ENCODE data around the gene LBH.
A peak's percentile ranks its signal among the peaks of the same experiment; 100 is the strongest.
"Not testable (repeated sequence)": the region's sequence is repeated elsewhere in the genome, so short reads cannot be mapped to it uniquely, and the experiment has no call there.

Gene LBH

GRCh38 chr2:30259827-30260679 lies 28.7 kb downstream of the LBH start:
- DNase-seq = no peak

- no peak for DNase-seq
Observed at GRCh38 chr2:30260941-30261340, 29.6 kb downstream of the LBH start.

- no peak for DNase-seq
Observed at GRCh38 chr2:30261695-30262211, 30.4 kb downstream of the LBH start.

GRCh38 chr2:30262716-30263309 lies 31.5 kb downstream of the LBH start:
- DNase-seq = no peak

- no peak for DNase-seq
Observed at GRCh38 chr2:30264274-30264673, 32.9 kb downstream of the LBH start.

- no peak for DNase-seq
Observed at GRCh38 chr2:30265052-30266015, 34.0 kb downstream of the LBH start.

GRCh38 chr2:30266051-30266621 lies 34.8 kb downstream of the LBH start:
- DNase-seq = peak; percentile 41

- DNase-seq = no peak
Observed at GRCh38 chr2:30266705-30267104, 35.4 kb downstream of the LBH start.

- DNase-seq = peak; percentile 51
Observed at GRCh38 chr2:30267161-30267975, 36.0 kb downstream of the LBH start.

- no peak for DNase-seq
Observed at GRCh38 chr2:30268296-30268871, 37.0 kb downstream of the LBH start.

- not testable (repeated sequence) for DNase-seq
Observed at GRCh38 chr2:30269114-30269770, 37.9 kb downstream of the LBH start.

GRCh38 chr2:30269771-30270145 lies 38.4 kb downstream of the LBH start:
- no peak for DNase-seq

GRCh38 chr2:30270166-30270565 lies 38.8 kb downstream of the LBH start:
- no peak for DNase-seq

GRCh38 chr2:30271301-30271700 lies 40.0 kb downstream of the LBH start:
- no peak for DNase-seq

- DNase-seq = no peak
Observed at GRCh38 chr2:30272286-30272685, 41.0 kb downstream of the LBH start.

- DNase-seq = peak; percentile 62
Observed at GRCh38 chr2:30272761-30273573, 41.6 kb downstream of the LBH start.

GRCh38 chr2:30273574-30273929 lies 42.2 kb downstream of the LBH start:
- DNase-seq = no peak

- DNase-seq = no peak
Observed at GRCh38 chr2:30275256-30275655, 43.9 kb downstream of the LBH start.

GRCh38 chr2:30276455-30276911 lies 45.1 kb downstream of the LBH start:
- peak; percentile 25 for DNase-seq

- DNase-seq = no peak
Observed at GRCh38 chr2:30277582-30277981, 46.2 kb downstream of the LBH start.

Data from activated naive CD4-positive, alpha-beta T cell treated with anti-CD3 and anti-CD28 coated beads, Interleukin-2, amount 50 U/mL, for 16 hours (primary cell).